ENCODE measurements around the gene BCAS3. TPM values are rescaled to one million over a fixed set of nuclear protein-coding genes. Genes with fewer than 3 reads are reported as not detected.

BCAS3 gene
- total and polyA plus RNA-seq, 11 donors = 4.5 to 23.5 (median 17.9) TPM

- H3K27ac ChIP-seq = peak overlapping the region in 1 of 12 donors; percentile 60
Observed at GRCh38 chr17:61048376-61049106, 370.9 kb downstream of the BCAS3 start.

DNA sequence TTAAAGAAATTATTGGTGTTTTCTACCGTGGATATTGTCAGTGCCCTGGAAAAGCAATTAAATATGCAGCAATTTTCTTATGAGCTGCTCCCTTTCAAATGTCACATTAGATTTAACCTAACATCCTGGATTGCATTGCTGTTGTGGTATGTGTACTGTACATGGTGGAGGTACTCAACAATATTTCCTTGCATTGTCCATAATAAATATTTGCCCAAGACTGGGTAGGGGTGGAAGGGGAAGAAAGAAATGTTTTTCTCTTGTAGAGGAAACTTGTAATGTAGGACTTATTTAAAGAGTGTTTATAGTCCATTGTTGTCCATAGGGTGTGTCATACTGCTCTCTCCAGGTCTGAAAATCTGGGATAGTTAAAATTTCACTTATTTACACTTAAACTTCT, 375.8 kb downstream of the BCAS3 start:
- intact Hi-C loops (cut with DNase I) = loop anchor here in 1 of 10 donors (5.0 kb wide), 1 partner anchor 46 kb away; no protein-coding TSS in a partner anchor
- no peak for DNase-seq
- WGBS, 4 donors = 36 to 59% (median 51%) methylated on average over 1 of the region's 1 CpG
- Histone ChIP-seq H3K36me3 (no peaks in the 10 kb centered on the region), H3K27me3 (no peaks in the 10 kb centered on the region), H3K27ac (no peak overlapping the region), H3K4me1 (peaks cover 0 to 12% (median 0%) of the 10 kb centered on the region in 12 donors), H3K4me3 (no peak overlapping the region), H3K9me3 (no peaks in the 10 kb centered on the region)
- ATAC-seq = no peak
- TF ChIP-seq, protein P1, sequence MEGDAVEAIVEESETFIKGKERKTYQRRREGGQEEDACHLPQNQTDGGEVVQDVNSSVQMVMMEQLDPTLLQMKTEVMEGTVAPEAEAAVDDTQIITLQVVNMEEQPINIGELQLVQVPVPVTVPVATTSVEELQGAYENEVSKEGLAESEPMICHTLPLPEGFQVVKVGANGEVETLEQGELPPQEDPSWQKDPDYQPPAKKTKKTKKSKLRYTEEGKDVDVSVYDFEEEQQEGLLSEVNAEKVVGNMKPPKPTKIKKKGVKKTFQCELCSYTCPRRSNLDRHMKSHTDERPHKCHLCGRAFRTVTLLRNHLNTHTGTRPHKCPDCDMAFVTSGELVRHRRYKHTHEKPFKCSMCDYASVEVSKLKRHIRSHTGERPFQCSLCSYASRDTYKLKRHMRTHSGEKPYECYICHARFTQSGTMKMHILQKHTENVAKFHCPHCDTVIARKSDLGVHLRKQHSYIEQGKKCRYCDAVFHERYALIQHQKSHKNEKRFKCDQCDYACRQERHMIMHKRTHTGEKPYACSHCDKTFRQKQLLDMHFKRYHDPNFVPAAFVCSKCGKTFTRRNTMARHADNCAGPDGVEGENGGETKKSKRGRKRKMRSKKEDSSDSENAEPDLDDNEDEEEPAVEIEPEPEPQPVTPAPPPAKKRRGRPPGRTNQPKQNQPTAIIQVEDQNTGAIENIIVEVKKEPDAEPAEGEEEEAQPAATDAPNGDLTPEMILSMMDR (IDR thresholded peaks at IDR 0.05) = no peak
- no peak for TF ChIP-seq POLR2A (IDR thresholded peaks at IDR 0.05)

More at GRCh38 chr17:61048376-61049106, 370.9 kb downstream of the BCAS3 start:
- WGBS, 4 donors = 79 to 95% (median 91%) methylated on average over 3 of the region's 3 CpGs
- Histone ChIP-seq H3K36me3 (no peaks in the 10 kb centered on the region), H3K27me3 (no peaks in the 10 kb centered on the region), H3K4me1 (peaks cover 0 to 12% (median 5%) of the 10 kb centered on the region in 12 donors), H3K9me3 (no peaks in the 10 kb centered on the region), H3K4me3 (no peak overlapping the region)
- TF ChIP-seq POLR2A (IDR thresholded peaks at IDR 0.05) = no peak
- TF ChIP-seq, protein P1 (IDR thresholded peaks at IDR 0.05) = no peak
- ATAC-seq (no peak), DNase-seq (no peak)
- intact Hi-C loops (cut with DNase I) = no loop called here

DNA sequence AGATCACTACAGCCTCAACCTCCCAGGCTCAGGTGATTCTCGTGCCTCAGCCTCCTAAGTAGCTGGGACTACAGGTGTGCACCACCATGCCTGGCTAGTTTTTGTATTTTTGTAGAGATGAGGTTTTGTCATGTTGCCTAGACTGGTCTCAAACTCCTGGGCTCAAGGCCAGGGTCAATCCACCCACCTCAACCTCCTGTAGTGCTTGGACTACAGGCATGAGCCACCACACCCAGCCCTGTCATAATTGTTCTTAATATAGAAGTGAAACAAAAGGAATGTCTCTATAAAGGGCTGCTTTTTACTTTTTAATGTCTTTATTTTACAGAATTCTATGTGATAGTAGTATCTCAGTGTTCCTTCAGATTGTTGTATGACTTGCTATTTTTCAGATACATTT, 376.8 kb downstream of the BCAS3 start:
- peak in 2 of 5 donors; percentile 20 to 33 for DNase-seq
- TF ChIP-seq, protein P1 (IDR thresholded peaks at IDR 0.05) = no peak
- no peak for TF ChIP-seq POLR2A (IDR thresholded peaks at IDR 0.05)
- Histone ChIP-seq H3K9me3 (no peaks in the 10 kb centered on the region), H3K27me3 (no peaks in the 10 kb centered on the region), H3K36me3 (no peaks in the 10 kb centered on the region), H3K27ac (no peak overlapping the region), H3K4me1 (peaks cover 0 to 11% (median 0%) of the 10 kb centered on the region in 12 donors), H3K4me3 (no peak overlapping the region)
- intact Hi-C loops (cut with DNase I) = loop anchor here in 1 of 10 donors (5.0 kb wide), 1 partner anchor 47 kb away; no protein-coding TSS in a partner anchor
- WGBS, 4 donors = 97 to 100% (median 99%) methylated on average over 1 of the region's 1 CpG
- ATAC-seq = peak in 2 of 4 donors; percentile 62 to 64

DNA sequence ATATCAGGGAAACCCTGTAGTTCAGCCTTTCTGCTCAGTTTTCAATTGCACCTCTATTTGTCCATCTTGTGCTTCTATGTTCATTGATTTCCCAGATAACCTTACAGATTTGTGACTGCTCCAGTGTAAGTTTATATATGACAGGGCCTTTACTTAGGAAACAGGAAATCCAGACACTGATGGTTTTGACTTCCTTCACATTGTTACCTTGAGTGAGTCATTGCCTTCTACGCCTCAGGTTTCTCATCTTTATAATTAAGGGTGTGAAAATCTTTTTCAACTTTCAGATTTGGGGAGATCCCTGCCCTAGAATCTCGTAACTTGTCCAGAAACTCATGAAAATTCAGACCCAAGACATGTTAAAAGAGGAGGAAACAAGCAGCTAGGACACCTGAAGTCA, 379.6 kb downstream of the BCAS3 start:
- DNase-seq = no peak
- H3K4me3 ChIP-seq = no peak overlapping the region
- 70 to 81% (median 78%) methylated on average over 2 of the region's 2 CpGs for WGBS, 4 donors
- peaks cover 0 to 11% (median 0%) of the 10 kb centered on the region in 12 donors for H3K4me1 ChIP-seq
- ATAC-seq = no peak
- intact Hi-C loops (cut with DNase I) = no loop called here
- no peaks in the 10 kb centered on the region for H3K9me3 ChIP-seq
- H3K27ac ChIP-seq = no peak overlapping the region
- no peaks in the 10 kb centered on the region for H3K36me3 ChIP-seq
- TF ChIP-seq POLR2A (IDR thresholded peaks at IDR 0.05) = no peak
- TF ChIP-seq, protein P1 (IDR thresholded peaks at IDR 0.05) = no peak
- H3K27me3 ChIP-seq = no peaks in the 10 kb centered on the region

Measured in heart left ventricle (tissue), 16 donors.